ENCODE measurements around the gene AIMP2. TPM values are rescaled to one million over a fixed set of nuclear protein-coding genes. Genes with fewer than 3 reads are reported as not detected.

The AIMP2 gene
- total RNA-seq, 1 donor: 61.9 TPM

- TF ChIP-seq CTCF (IDR thresholded peaks at IDR 0.05; ENCODE audit: insufficient read depth, low read length): no peak
- no peak overlapping the region for H3K4me3 ChIP-seq (ENCODE audit: low read depth, low read length)
- no peak for DNase-seq (ENCODE audit: low read depth)
Observed at GRCh38 chr7:6011541-6011940, 2.5 kb downstream of the AIMP2 start.

- no peak for TF ChIP-seq CTCF (IDR thresholded peaks at IDR 0.05; ENCODE audit: insufficient read depth, low read length)
- peak; percentile 37 for DNase-seq (ENCODE audit: low read depth)
Observed at GRCh38 chr7:6012355-6013104, 3.5 kb downstream of the AIMP2 start.

GRCh38 chr7:6015917-6016652 is 7.0 kb downstream of the AIMP2 start:
- TF ChIP-seq CTCF (IDR thresholded peaks at IDR 0.05; ENCODE audit: insufficient read depth, low read length): no peak
- peak overlapping the region; percentile 1 for H3K4me3 ChIP-seq (ENCODE audit: low read depth, low read length)
- DNase-seq (ENCODE audit: low read depth): peak; percentile 100

More at GRCh38 chr7:6012355-6013104, 3.5 kb downstream of the AIMP2 start:
- no peak overlapping the region for H3K4me3 ChIP-seq (ENCODE audit: low read depth, low read length)

- no peak overlapping the region for H3K4me3 ChIP-seq (ENCODE audit: low read depth, low read length)
- DNase-seq (ENCODE audit: low read depth): no peak
- no peak for TF ChIP-seq CTCF (IDR thresholded peaks at IDR 0.05; ENCODE audit: insufficient read depth, low read length)
Observed at GRCh38 chr7:6016653-6016966, 7.5 kb downstream of the AIMP2 start.

GRCh38 chr7:6020371-6021286 is 11.6 kb downstream of the AIMP2 start:
- no peak for DNase-seq (ENCODE audit: low read depth)

More at GRCh38 chr7:6020371-6021286, 11.6 kb downstream of the AIMP2 start:
- H3K4me3 ChIP-seq (ENCODE audit: low read depth, low read length): no peak overlapping the region
- TF ChIP-seq CTCF (IDR thresholded peaks at IDR 0.05; ENCODE audit: insufficient read depth, low read length): no peak
